Left forelimb (tissue), 1 donor: Measurements from ENCODE around the gene PARD3B.

ENCODE experiments used
- DNase-seq: peaks from one replicate; pipeline ENCODE4 v3.0.0-alpha.2; 2018; ENCODE audit warnings: low spot score

The PARD3B gene

DNA sequence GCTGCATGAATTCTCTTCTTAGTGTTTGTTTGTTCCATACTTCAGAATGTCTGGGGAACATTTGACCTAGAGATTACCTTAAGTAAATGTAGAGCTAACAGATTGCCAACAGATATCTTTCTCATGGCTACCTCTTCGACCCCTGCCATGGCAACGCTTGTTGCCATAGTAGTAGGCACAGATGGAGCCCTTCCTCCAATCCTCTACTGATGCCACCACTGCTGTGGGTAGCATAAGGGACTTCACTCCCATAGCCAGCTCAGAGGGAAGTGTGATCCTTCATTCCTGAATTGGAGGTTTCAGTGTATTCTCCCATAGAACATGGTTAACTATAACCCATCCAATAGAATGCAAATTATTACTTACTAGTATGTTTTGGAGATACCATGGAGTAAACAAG is 593.5 kb downstream of the PARD3B start:
- DNase-seq = no peak

- DNase-seq = no peak
Observed at GRCh38 chr2:205139822-205140463, 594.7 kb downstream of the PARD3B start.

GRCh38 chr2:205141381-205141780 is 596.1 kb downstream of the PARD3B start:
- no peak for DNase-seq

- no peak for DNase-seq
Observed at GRCh38 chr2:205145888-205146287, 600.6 kb downstream of the PARD3B start.

DNA sequence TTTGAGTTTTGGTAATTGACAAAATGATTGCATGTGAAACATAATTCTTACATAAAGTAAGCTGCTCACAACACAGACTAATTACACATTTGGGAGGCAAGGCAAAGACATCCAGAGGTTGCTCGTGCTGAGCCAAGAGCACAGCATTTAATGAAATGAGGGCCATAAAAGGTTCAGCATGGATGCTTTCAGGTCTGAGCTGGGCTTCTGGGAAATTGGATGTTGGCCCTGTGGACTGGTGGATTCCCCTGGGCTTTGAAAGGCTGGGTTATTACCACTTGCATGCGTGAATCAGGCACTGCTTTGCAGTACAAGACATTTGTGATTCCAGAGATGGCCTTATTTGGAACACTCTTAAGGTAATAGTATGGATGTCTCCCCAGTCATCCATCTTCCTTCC is 603.5 kb downstream of the PARD3B start:
- DNase-seq = no peak

- no peak for DNase-seq
Observed at GRCh38 chr2:205156457-205156856, 611.2 kb downstream of the PARD3B start.

DNA sequence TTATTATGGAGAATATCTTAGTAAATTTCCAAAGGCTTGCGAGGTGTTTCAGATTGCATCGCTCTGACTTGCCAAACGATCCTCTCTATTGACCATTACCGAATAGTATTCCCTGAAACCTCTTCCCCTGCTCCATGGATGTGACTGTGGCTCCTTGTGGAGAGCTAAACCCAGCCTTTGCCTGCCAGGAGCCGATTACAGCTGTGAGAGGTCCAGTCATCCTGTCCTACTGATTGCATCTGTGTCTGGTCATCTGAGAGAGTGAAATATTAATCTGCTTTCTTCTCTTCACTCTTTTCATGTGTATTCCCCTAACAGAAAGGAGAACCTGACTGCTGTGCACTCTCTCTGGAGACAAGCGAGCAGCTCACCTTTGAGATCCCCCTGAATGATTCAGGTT is 613.1 kb downstream of the PARD3B start:
- no peak for DNase-seq

DNA sequence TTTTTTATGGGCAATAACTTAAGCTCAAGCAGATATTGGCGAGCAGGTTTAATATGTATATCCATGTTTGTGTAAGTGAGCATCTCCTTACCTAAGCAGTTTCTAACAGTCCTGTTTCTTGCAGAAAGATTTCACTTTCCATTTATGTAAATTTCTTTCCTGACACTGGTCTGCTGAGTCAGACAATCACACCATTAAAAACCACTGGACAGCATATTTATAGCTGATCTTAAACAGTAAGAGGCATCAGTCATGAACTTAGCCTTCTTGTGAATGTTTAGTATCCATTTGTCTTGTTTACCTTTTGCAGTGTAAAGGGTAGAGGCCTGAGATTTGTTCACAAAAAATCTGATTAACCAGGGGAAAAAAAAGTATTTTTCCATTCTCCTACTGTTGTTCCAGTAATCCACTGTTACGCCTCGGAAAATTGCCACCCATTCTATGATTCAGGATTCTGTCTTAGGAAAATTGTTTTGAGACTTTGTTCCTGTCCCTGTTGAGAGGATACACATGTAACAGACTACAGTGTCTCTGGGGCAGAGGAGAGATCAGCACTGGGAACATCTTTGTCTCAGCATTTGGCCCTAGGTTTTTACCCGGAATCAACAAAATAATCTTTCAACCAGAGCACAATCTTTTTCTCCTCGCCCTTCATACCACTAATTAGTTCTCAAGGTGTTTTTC is 616.0 kb downstream of the PARD3B start:
- no peak for DNase-seq

- DNase-seq = no peak
Observed at GRCh38 chr2:205166745-205167144, 621.5 kb downstream of the PARD3B start.

DNA sequence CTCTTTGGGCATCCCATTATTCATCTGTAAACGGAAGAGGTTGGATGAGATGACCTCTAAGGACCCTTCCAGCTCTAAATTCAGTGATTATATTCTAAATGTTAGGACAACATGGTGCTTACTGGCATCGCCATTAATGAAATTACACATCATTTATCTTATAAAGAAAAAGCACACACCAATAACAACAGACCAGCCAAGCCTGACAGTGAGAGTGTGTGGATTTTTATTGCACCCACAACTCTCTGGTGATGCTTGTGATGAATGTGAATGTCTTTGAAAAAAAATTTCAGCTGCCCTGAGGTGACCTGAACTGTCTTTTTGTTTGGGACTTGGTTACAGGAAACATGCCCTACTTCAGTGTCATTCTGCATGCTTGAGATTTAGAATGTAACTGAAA is 623.7 kb downstream of the PARD3B start:
- DNase-seq = no peak

DNA sequence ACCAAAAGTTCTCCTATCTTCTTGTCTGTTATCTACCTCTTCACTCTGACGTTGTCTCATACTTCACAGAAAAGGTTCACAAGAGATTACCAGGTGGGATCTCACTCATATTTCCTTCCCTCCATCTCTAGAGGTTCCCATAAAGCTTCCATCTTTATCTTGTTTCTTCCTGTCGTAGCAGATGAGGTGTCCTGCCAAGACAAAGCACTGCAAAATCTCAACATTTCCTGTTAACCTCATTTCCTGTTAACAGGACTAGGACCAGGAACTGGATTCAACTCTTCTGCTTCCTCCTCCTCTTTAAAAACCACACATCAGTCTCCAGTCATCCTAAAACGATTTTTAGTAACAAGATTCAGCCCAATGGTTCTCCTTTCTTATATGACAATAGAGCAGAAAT is 624.2 kb downstream of the PARD3B start:
- DNase-seq = no peak

DNA sequence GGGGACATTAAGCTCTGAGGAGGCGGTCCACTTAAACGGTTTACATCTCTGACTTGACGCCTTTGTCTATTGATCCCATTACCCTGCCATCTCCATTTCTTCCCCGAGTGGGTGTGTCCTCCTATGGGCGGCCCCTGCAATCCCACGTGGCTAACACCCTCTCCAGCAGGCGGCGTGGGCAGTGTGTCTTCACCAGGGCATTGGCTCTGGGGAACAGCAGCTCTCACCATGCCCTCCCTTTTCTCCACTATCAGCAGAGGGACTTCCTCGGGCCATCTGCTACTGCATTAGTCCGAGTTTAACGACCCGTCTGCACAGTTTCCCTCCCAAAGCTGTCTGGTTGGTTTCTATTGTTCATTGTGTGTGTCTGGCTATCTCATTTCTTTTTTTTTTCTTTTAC is 625.1 kb downstream of the PARD3B start:
- DNase-seq = no peak

DNA sequence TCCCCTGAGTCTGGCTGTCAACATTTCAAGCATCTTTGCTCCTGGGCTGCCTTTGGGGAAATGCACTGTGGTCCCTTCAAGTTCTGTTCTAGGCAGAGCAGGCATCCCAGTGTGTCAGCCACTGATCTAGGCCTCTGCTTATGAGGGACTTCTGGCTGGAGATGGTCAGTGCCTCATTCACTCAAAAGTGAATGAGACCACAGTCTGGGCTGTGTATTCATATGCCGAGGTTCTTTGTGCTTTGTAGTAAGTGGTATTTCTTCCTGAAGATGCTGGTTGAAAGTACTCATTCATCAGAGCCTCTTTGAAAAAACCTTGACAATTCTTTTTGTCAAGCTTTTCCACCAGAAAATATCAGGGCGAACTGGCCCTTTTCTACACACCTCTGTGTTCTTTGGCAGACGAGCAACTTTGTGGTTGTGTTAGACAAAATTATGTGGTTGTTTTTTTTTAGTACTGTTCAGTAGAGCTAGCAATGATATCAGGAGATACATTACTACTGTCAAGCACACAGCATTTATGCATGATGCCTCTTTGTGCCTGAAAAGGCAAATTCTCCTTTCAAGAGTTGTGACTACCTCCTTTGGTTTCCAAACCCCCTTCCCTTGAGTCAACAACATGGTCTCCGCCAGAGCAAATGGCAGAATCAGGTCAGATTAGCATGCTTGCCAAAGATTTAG is 626.1 kb downstream of the PARD3B start:
- DNase-seq = no peak

- no peak for DNase-seq
Observed at GRCh38 chr2:205175831-205176230, 630.6 kb downstream of the PARD3B start.

DNA sequence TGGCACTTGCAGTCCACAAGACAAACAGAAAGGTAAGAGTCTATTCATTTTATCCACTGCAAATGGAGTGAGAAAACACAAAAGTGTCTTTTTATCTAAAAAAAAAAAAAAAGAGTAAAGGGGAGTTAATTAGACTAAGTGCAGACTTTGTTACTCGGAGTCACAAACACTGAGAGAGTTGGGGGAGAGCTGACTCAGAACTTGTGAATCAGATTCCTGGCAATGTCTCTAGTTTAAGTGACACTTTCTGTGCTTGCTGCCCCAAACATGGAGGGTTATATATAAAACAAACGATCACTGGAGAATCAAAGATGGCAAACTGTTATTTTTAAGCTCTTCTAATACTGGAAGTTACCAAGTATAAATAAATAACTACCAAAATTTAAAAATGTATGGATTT is 631.3 kb downstream of the PARD3B start:
- DNase-seq = no peak

DNA sequence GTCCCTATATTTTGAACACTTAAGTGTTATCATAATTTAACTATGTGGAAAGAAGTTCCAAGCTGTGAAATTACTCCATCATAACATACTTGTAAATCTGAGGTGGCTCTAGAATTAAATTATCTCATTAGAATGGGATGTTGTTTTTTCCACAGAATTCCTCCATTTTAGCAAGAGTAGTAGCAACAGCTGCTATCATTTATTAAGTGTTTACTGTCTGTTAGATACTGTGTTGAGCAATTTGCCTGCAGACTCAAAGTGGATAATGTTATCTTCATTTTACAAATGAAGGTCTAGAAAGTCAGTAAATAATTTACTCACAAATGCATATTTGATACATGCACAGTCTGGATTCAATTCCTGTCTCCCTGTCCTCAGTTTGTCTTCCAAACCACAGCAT is 632.3 kb downstream of the PARD3B start:
- DNase-seq = no peak

GRCh38 chr2:205180730-205181129 is 635.5 kb downstream of the PARD3B start:
- DNase-seq = no peak

DNA sequence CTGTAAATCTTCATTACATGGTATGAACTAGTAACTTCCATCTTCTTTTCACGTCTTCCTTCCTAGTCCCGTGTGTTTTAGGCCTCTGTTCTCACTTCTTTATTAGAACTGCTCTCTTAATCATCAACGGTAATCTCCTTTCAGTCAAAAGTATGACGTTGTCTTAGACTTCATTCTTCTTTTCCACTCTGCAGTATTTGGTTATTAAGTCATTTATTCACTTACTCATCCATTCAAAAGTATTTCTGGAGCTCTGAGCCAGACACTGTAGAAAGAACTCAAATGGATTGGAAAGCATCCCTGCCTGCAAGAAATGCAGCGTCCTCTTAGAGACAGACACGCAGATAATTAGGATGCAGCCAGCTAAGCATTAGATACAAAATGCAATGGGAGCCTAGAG is 642.5 kb downstream of the PARD3B start:
- DNase-seq = no peak

DNA sequence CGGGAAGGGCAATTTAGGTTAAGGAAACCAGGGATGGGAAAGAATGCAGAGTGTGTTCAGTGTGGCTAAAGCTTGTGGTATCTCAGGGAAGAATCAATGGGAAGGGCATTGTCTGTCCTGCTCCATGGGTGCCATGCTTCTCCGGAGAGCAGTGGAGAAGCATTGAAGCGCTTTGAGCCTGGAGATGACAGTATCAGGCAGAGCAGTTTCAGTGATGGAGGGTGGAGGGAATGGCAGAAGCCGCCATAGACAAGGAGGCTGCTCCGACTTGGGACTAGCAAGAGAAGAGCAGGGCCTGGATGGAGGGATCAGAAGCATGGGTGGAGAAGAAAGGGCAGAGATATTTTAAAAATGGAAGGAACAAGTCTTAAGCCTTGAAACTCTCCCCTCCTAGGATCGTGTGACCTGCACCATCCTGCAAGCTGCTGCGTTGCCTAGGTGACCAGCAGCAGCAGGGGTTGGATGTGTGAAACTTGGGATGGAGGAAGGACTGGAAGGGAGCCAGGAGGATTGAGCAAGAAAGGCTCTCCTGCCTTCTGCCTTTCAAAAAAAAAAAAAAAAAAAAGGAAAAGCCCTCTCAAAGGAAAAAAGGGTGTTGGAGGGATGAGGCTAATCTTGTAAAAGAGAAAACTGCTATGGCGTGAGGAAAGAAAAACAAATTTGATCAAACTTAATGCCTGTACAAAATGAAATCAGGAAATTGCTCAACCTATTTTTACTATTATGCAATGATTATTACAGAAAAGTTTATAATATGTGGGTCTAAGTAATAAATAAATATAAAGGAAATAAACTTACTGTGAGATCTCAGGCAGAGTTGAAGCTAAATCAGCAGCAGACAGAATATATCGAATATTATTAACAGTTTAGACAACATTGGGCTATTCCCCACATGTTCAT is 643.2 kb downstream of the PARD3B start:
- DNase-seq = no peak

GRCh38 chr2:205189301-205189700 is 644.0 kb downstream of the PARD3B start:
- no peak for DNase-seq

GRCh38 chr2:205190528-205190927 is 645.3 kb downstream of the PARD3B start:
- no peak for DNase-seq

- no peak for DNase-seq
Observed at GRCh38 chr2:205193125-205193835, 648.0 kb downstream of the PARD3B start.
